Measurements from ENCODE around the gene MYORG. TPM values are rescaled to one million over a fixed set of nuclear protein-coding genes. Genes with fewer than 3 reads are reported as not detected.

The MYORG gene
- total RNA-seq (2013; cell fraction: nucleolus; rRNA removed) = 0.08 and 0.10 TPM in 2 replicates
- total RNA-seq (2014; rRNA removed) (0.11 and 0.16 TPM in 2 replicates), total RNA-seq (2014; rRNA removed; fragmentation: Illumina TruSeq; extraction: Trizol) (0.05 and 0.09 TPM in 2 replicates), total RNA-seq (2021) (0.21 and 0.36 TPM in 2 replicates), polyA plus RNA-seq (2011; rRNA removed) (not detected in 2 replicates), polyA plus RNA-seq (2014; fragmentation: Illumina TruSeq; extraction: Trizol) (0.10 and 0.16 TPM in 2 replicates), polyA plus RNA-seq (2014; fragmentation: Nextera tagmentation; extraction: Ambion mirVana) (under 1 TPM; 0.06 to 0.07 TPM), polyA plus RNA-seq (2014; rRNA removed) (0.05 and 0.15 TPM in 2 replicates), polyA plus RNA-seq (2016; fragmentation: Nextera tagmentation; extraction: Ambion mirVana) (under 1 TPM; 0.13 to 0.24 TPM), polyA minus RNA-seq (2011; rRNA and poly(A)+ RNA removed) (not detected in 2 replicates), Bru-seq, nascent RNA (percentile 21 among the genes with signal in this experiment), BruChase-seq, experiment 1, labeled RNA remaining after a 6-hour chase (percentile 26 among the genes with signal in this experiment), BruChase-seq, experiment 2, labeled RNA remaining after a 2-hour chase (percentile 29 among the genes with signal in this experiment)
- 0.07 TPM for polyA plus RNA-seq (2011; ENCODE audit: low read depth)
- polyA plus RNA-seq (2011; cell fraction: cytosol; rRNA removed) = 0.03 TPM in 2 replicates
- not detected in 2 replicates for polyA plus RNA-seq (2011; cell fraction: nucleus; rRNA removed)
- polyA plus RNA-seq (2012) = 0.18 and 0.20 TPM in 2 replicates
- polyA minus RNA-seq (2011; cell fraction: cytosol; rRNA and poly(A)+ RNA removed) = not detected in 2 replicates
- polyA minus RNA-seq (2011; cell fraction: nucleus; rRNA and poly(A)+ RNA removed) = under 0.01 TPM in 1 of 2 replicates, not detected in the other
- long read RNA-seq, experiment 1 = 0 reads
- long read RNA-seq, experiment 2 = 0 reads

GRCh38 chr9:34376596-34377403, at the start of gene MYORG:
Gene MYORG (minus strand): TSS chr9:34376898. CDS start chr9:34372943, 3,955 bp downstream.
- Histone ChIP-seq H3K4me3 (peak within 1 kb of the TSS; percentile 68), H2AFZ (ENCODE audit: control insufficient read depth, low read depth, low read length) (peak within 1 kb of the TSS; percentile 92), H3K4me2 (ENCODE audit: control insufficient read depth, insufficient read depth) (peak within 1 kb of the TSS; percentile 99), H3K9me3 (replicated peaks; ENCODE audit: control insufficient read depth, insufficient read depth, low read length) (no peaks in the 10 kb centered on the region; the same call in 2 of the 3 replicates), H4K20me1 (ENCODE audit: control insufficient read depth, insufficient read depth) (no peaks in the 10 kb centered on the region), H3K27me3 (replicated peaks in 1 of 2; ENCODE audit: control insufficient read depth in 2 of 2, insufficient read depth in 2 of 2, low read length in 1 of 2) (peaks cover 5 to 9% of the 10 kb centered on the region in 2 experiments; a peak in 3 of 4 replicates), H3K79me2 (ENCODE audit: control insufficient read depth, insufficient read depth, low read length) (no peaks in the 10 kb centered on the region), H3K27ac (ENCODE audit: control insufficient read depth, insufficient read depth) (no peak within 1 kb of the TSS), H3K4me1 (ENCODE audit: control insufficient read depth, insufficient read depth, low read length) (peaks cover 21% of the 10 kb centered on the region), H3K36me3 (ENCODE audit: control insufficient read depth in 2 of 2, insufficient read depth in 2 of 2, low read length in 1 of 2) (no peaks in the 10 kb centered on the region), H3K9ac (ENCODE audit: control insufficient read depth, insufficient read depth, low read length) (peak within 1 kb of the TSS; percentile 37; the same call in 1 of the 2 replicates)
- ChIA-PET SMC1A (ENCODE audit: uncharacterized antibody, unreplicated experiment) (interaction anchor here (0.9 to 8.7 kb wide), 3 partner anchors 28 to 257 kb away, joined by 3 to 73 read pairs (median 4); no protein-coding TSS in a partner anchor), CTCF (interaction anchor here (0.6 to 7.9 kb wide), 16 partner anchors 11 to 638 kb away, joined by 3 to 134 read pairs (median 4); no protein-coding TSS in a partner anchor), RAD21 (ENCODE audit: unreplicated experiment) (interaction anchor here (1.8 kb wide), 1 partner anchor 43 kb away, joined by 7 read pairs; no protein-coding TSS in a partner anchor), POLR2A (interaction anchor here (0.6 to 1.6 kb wide), 2 partner anchors 46 to 82 kb away, joined by 3 read pairs; partner anchors contain the start of genes DNAI1 and FAM219A)
- peak; percentile 82 for DNase-seq (ENCODE audit: low read depth, low spot score)
- peak; percentile 88 for ATAC-seq
- in situ Hi-C loops (cut with MboI) = no loop called here
- peak; percentile 91 for FAIRE-seq
- intact Hi-C loops (cut with micrococcal nuclease; ENCODE audit: unreplicated experiment) = loop anchor here (5.0 kb wide), 1 partner anchor 124 kb away; no protein-coding TSS in a partner anchor
- BruUV-seq (replicated peaks) = no TSS peak
- WGBS (ENCODE audit: insufficient coverage, insufficient replicate concordance, low lambda C conversion rate, missing lambda C conversion rate) = 2% methylated on average over 31 of the region's 54 CpGs
- TF ChIP-seq DPF2 (IDR thresholded peaks at IDR 0.05) (no peak), ZNF24 (IDR thresholded peaks at IDR 0.05) (no peak), EGR1 (IDR thresholded peaks at IDR 0.05; ENCODE audit: borderline replicate concordance in 1 of 2, low read depth in 2 of 2, low read length in 2 of 2) (no peak), ZNF687 (IDR thresholded peaks at IDR 0.05) (no peak), MTA2 (IDR thresholded peaks at IDR 0.05; ENCODE audit: low read depth) (no peak), GATAD2B (conservative IDR thresholded peaks at IDR 0.05; ENCODE audit: low read depth) (0 out of 2 replicates have a peak, but pooled peaks have one; percentile 17), CHD2 (IDR thresholded peaks at IDR 0.05; ENCODE audit: borderline replicate concordance, low read depth, low read length) (no peak), SMAD1 (IDR thresholded peaks at IDR 0.05; ENCODE audit: low read depth, partially characterized antibody) (no peak), ZNF274 (IDR thresholded peaks at IDR 0.05; ENCODE audit: insufficient read depth, insufficient read length) (no peak), MLLT1 (IDR thresholded peaks at IDR 0.05) (peak; percentile 70; the same call in 1 of the 2 replicates)

Measured in GM12878 (cell line).